WTC11 (cell line): ENCODE results near the gene TBX3. TPM values are rescaled to one million over a fixed set of nuclear protein-coding genes. Genes with fewer than 3 reads are reported as not detected.

Source experiments
- ATAC-seq: fragments of 200-7000 bp; cut with Tn5 transposase; 2 replicates; pipeline ENCODE4 v1.10.0; 2021; ENCODE audit warnings: mild to moderate bottlenecking, moderate library complexity
- CTCF ChIA-PET: fragments of 300-600 bp; sonication (Branson Sonifier 250); formaldehyde crosslinking; loops from one replicate; lab custom pipeline; 2021; ENCODE audit warnings: antibody characterized with exemption; lab: Charles Lee
- POLR2A ChIA-PET: fragments of 350-600 bp; sonication (Branson Sonifier 250); formaldehyde crosslinking; loops from one replicate; lab custom pipeline; 2021; ENCODE audit warnings: antibody characterized with exemption; lab: Charles Lee
- DNase-seq: peaks from one replicate; pipeline ENCODE4 v3.0.0; 2021; ENCODE audit warnings: low spot score
- H3K27ac Mint-ChIP-seq: 2 replicates; pipeline ENCODE4 v1.8.0; 2021; ENCODE audit warnings: mixed read lengths
- H3K27me3 Mint-ChIP-seq: 2 replicates; pipeline ENCODE4 v1.8.0; 2021; ENCODE audit warnings: low read depth, mild to moderate bottlenecking, moderate library complexity, mixed read lengths
- H3K36me3 Mint-ChIP-seq: 2 replicates; pipeline ENCODE4 v1.8.0; 2021; ENCODE audit warnings: mixed read lengths
- H3K4me1 Mint-ChIP-seq: 2 replicates; pipeline ENCODE4 v1.8.0; 2022; ENCODE audit warnings: mixed read lengths
- H3K4me3 Mint-ChIP-seq: 2 replicates; pipeline ENCODE4 v1.8.0; 2021; ENCODE audit warnings: mild to moderate bottlenecking, moderate library complexity, mixed read lengths
- H3K9me3 Mint-ChIP-seq: 2 replicates; pipeline ENCODE4 v1.8.0; 2021; ENCODE audit warnings: mixed read lengths
- ATF1 ChIP-seq: sonication (generic); formaldehyde crosslinking; IDR thresholded peaks from 2 replicates; pipeline ENCODE4 v1.8.1; 2023; ENCODE audit warnings: mild to moderate bottlenecking, moderate library complexity, missing genetic modification reagents
- CREB1 ChIP-seq: sonication (generic); formaldehyde crosslinking; IDR thresholded peaks from 2 replicates; pipeline ENCODE4 v1.8.0; 2023; ENCODE audit warnings: mild to moderate bottlenecking, missing genetic modification reagents
- NR3C1 ChIP-seq: sonication (generic); formaldehyde crosslinking; conservative IDR thresholded peaks from 2 replicates; pipeline ENCODE4 v1.8.1; 2023; ENCODE audit warnings: low read depth, mild to moderate bottlenecking, missing genetic modification reagents
- OVOL2 ChIP-seq: fragments of 250-450 bp; sonication (Bioruptor Pico); IDR thresholded peaks from 2 replicates; pipeline ENCODE4 v1.9.0; 2021; ENCODE audit warnings: mild to moderate bottlenecking, borderline replicate concordance
- RORB ChIP-seq: fragments of 250-450 bp; sonication (Bioruptor Pico); IDR thresholded peaks from 2 replicates; pipeline ENCODE4 v1.9.0; 2021; ENCODE audit warnings: mild to moderate bottlenecking
- SOX15 ChIP-seq: fragments of 250-450 bp; sonication (Bioruptor Pico); IDR thresholded peaks from 2 replicates; pipeline ENCODE4 v1.9.0; 2021; ENCODE audit warnings: mild to moderate bottlenecking
- TEAD4 ChIP-seq: sonication (generic); formaldehyde crosslinking; IDR thresholded peaks from 2 replicates; pipeline ENCODE4 v1.8.0; 2022; ENCODE audit warnings: mild to moderate bottlenecking, missing genetic modification reagents
- ZNF121 ChIP-seq: sonication (generic); formaldehyde crosslinking; IDR thresholded peaks from 2 replicates; pipeline ENCODE4 v1.8.0; 2023; ENCODE audit warnings: missing genetic modification reagents
- ZNF138 ChIP-seq: sonication (generic); formaldehyde crosslinking; conservative IDR thresholded peaks from 2 replicates; pipeline ENCODE4 v1.8.1; 2022; ENCODE audit warnings: mild to moderate bottlenecking, moderate library complexity, missing genetic modification reagents
- ZNF317 ChIP-seq: sonication (generic); formaldehyde crosslinking; IDR thresholded peaks from 2 replicates; pipeline ENCODE4 v1.8.1; 2023; ENCODE audit warnings: low read depth, mild to moderate bottlenecking, moderate library complexity, missing genetic modification reagents, borderline replicate concordance
- ZNF416 ChIP-seq: fragments of 250-450 bp; sonication (Bioruptor Pico); IDR thresholded peaks from 2 replicates; pipeline ENCODE4 v1.9.0; 2021; ENCODE audit warnings: mild to moderate bottlenecking, inconsistent platforms
- total RNA-seq: library from RNA; stranded (reverse); gene quantifications from 3 replicates; pipeline ENCODE4 v1.2.3, GENCODE V29; 2021
- TF ChIP-seq, protein P1 (sequence below): sonication (generic); formaldehyde crosslinking; IDR thresholded peaks from 2 replicates; pipeline ENCODE4 v1.8.0; 2022; ENCODE audit warnings: mild to moderate bottlenecking, missing genetic modification reagents
- TF ChIP-seq, protein P2 (sequence below): sonication (generic); formaldehyde crosslinking; IDR thresholded peaks from 2 replicates; pipeline ENCODE4 v1.8.1; 2023; ENCODE audit warnings: mild to moderate bottlenecking, moderate library complexity, missing genetic modification reagents
- TF ChIP-seq, protein P3 (sequence below): sonication (generic); formaldehyde crosslinking; IDR thresholded peaks from 2 replicates; pipeline ENCODE4 v1.8.0; 2022; ENCODE audit warnings: mild to moderate bottlenecking, missing genetic modification reagents
- TF ChIP-seq, protein P4 (sequence below): sonication (generic); formaldehyde crosslinking; IDR thresholded peaks from 2 replicates; pipeline ENCODE4 v1.8.0; 2022; ENCODE audit warnings: missing genetic modification reagents
- TF ChIP-seq, protein P5 (sequence below): sonication (generic); formaldehyde crosslinking; IDR thresholded peaks from 2 replicates; pipeline ENCODE4 v1.8.1; 2023; ENCODE audit warnings: mild to moderate bottlenecking, missing genetic modification reagents, moderate library complexity
- TF ChIP-seq, protein P6 (sequence below): fragments of 250-450 bp; sonication (Bioruptor Pico); IDR thresholded peaks from 2 replicates; pipeline ENCODE4 v1.9.0; 2021; ENCODE audit warnings: moderate library complexity, mild to moderate bottlenecking, inconsistent platforms, borderline replicate concordance
- TF ChIP-seq, protein P7 (sequence below): sonication (generic); formaldehyde crosslinking; IDR thresholded peaks from 2 replicates; pipeline ENCODE4 v1.8.1; 2022; ENCODE audit warnings: low read depth, missing genetic modification reagents, borderline replicate concordance
- TF ChIP-seq, protein P8 (sequence below): sonication (generic); formaldehyde crosslinking; IDR thresholded peaks from 2 replicates; pipeline ENCODE4 v1.8.0; 2023; ENCODE audit warnings: missing genetic modification reagents
- TF ChIP-seq, protein P9 (sequence below): sonication (generic); formaldehyde crosslinking; conservative IDR thresholded peaks from 2 replicates; pipeline ENCODE4 v1.8.1; 2023; ENCODE audit warnings: mild to moderate bottlenecking, low read depth, missing genetic modification reagents, moderate library complexity

The TBX3 gene
- total RNA-seq, 1 experiment from 2014 or later = 2.2 TPM

DNA sequence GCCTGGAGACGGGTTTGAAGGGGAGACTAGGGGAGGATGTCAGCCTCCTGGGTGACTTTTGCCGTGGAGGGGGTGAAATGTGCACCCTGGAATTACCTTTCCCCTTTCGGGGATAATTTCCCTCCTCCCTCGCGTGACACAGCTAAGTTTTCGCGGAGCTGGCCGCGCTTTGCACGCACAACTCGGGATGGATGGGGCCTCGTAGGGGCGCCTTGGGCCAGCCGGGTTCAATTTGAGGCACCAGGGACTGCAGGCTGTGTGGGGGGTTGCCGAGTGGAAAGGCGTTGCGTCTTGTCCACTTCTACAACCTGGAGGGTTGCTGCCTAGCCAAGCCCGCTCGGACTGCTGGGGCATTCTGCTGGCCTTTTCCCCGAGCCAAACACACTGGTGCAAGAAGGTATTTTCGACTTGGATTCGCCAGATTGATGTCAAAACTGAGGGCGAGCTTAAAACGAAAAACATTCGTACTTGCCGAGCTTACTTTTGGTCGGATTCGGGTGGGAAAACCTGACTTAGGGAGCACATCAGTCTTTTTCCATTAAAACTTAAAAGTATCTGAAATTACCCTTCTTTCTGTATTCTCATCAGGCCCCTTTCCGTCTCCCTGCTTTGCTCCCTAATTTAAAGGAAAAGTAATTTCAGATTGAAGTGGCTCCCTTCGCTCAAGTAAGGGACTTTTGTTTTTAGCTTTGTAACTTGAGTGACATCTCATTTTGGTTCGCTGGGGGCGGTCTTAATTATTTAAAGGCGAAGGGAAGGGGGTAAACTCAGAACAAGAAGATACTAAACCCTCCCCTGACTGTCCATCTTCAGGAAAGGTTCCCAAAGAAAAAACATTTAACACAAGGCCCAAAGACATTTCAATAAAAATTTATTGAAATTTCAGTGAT lies 14.3 kb downstream of the TBX3 start (continued):
- TF ChIP-seq, protein P1, sequence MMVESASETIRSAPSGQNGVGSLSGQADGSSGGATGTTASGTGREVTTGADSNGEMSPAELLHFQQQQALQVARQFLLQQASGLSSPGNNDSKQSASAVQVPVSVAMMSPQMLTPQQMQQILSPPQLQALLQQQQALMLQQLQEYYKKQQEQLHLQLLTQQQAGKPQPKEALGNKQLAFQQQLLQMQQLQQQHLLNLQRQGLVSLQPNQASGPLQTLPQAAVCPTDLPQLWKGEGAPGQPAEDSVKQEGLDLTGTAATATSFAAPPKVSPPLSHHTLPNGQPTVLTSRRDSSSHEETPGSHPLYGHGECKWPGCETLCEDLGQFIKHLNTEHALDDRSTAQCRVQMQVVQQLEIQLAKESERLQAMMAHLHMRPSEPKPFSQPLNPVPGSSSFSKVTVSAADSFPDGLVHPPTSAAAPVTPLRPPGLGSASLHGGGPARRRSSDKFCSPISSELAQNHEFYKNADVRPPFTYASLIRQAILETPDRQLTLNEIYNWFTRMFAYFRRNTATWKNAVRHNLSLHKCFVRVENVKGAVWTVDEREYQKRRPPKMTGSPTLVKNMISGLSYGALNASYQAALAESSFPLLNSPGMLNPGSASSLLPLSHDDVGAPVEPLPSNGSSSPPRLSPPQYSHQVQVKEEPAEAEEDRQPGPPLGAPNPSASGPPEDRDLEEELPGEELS (CRISPR knock-in tag) = no peak
- TF ChIP-seq, protein P2, sequence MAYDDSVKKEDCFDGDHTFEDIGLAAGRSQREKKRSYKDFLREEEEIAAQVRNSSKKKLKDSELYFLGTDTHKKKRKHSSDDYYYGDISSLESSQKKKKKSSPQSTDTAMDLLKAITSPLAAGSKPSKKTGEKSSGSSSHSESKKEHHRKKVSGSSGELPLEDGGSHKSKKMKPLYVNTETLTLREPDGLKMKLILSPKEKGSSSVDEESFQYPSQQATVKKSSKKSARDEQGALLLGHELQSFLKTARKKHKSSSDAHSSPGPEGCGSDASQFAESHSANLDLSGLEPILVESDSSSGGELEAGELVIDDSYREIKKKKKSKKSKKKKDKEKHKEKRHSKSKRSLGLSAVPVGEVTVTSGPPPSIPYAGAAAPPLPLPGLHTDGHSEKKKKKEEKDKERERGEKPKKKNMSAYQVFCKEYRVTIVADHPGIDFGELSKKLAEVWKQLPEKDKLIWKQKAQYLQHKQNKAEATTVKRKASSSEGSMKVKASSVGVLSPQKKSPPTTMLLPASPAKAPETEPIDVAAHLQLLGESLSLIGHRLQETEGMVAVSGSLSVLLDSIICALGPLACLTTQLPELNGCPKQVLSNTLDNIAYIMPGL (CRISPR knock-in tag) = no peak
- TF ChIP-seq ATF1 (CRISPR knock-in tag) (no peak), ZNF121 (no peak), ZNF416 (no peak), OVOL2 (no peak), CREB1 (no peak), NR3C1 (CRISPR knock-in tag) (no peak)
- TF ChIP-seq, protein P3, sequence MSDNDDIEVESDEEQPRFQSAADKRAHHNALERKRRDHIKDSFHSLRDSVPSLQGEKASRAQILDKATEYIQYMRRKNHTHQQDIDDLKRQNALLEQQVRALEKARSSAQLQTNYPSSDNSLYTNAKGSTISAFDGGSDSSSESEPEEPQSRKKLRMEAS (CRISPR knock-in tag) = no peak
- TF ChIP-seq, protein P4, sequence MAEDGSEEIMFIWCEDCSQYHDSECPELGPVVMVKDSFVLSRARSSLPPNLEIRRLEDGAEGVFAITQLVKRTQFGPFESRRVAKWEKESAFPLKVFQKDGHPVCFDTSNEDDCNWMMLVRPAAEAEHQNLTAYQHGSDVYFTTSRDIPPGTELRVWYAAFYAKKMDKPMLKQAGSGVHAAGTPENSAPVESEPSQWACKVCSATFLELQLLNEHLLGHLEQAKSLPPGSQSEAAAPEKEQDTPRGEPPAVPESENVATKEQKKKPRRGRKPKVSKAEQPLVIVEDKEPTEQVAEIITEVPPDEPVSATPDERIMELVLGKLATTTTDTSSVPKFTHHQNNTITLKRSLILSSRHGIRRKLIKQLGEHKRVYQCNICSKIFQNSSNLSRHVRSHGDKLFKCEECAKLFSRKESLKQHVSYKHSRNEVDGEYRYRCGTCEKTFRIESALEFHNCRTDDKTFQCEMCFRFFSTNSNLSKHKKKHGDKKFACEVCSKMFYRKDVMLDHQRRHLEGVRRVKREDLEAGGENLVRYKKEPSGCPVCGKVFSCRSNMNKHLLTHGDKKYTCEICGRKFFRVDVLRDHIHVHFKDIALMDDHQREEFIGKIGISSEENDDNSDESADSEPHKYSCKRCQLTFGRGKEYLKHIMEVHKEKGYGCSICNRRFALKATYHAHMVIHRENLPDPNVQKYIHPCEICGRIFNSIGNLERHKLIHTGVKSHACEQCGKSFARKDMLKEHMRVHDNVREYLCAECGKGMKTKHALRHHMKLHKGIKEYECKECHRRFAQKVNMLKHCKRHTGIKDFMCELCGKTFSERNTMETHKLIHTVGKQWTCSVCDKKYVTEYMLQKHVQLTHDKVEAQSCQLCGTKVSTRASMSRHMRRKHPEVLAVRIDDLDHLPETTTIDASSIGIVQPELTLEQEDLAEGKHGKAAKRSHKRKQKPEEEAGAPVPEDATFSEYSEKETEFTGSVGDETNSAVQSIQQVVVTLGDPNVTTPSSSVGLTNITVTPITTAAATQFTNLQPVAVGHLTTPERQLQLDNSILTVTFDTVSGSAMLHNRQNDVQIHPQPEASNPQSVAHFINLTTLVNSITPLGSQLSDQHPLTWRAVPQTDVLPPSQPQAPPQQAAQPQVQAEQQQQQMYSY (CRISPR knock-in tag) = no peak
- TF ChIP-seq, protein P5, sequence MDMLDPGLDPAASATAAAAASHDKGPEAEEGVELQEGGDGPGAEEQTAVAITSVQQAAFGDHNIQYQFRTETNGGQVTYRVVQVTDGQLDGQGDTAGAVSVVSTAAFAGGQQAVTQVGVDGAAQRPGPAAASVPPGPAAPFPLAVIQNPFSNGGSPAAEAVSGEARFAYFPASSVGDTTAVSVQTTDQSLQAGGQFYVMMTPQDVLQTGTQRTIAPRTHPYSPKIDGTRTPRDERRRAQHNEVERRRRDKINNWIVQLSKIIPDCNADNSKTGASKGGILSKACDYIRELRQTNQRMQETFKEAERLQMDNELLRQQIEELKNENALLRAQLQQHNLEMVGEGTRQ (CRISPR knock-in tag) = no peak

DNA sequence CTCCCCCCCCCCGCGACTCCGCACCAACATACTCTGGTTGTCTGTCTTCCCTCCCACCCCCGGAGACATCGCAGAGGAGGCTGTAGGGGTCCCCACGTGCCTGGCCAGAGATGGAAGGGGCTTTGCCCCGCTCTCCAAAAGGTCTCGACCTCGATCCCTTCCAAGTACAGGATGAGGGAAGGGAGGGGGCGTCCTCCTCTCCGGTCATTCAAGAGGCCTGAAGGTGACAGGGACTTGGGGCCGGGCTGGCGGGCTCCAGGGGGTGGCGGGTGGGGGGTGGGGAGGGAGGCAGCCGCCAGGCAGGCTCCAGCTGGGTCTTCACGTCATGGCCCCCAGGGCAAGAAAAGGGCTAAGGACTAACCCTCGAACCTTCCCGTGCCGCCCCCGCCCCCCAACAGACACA lies 15.1 kb downstream of the TBX3 start:
- peaks cover 66% of the 10 kb centered on the region for H3K4me1 Mint-ChIP-seq
- POLR2A ChIA-PET = interaction anchor here (0.5 to 0.9 kb wide), 3 partner anchors 15 to 99 kb away, joined by 3 to 4 read pairs (median 3); partner anchors contain the start of gene TBX3
- no peak for TF ChIP-seq ZNF138
- TF ChIP-seq CREB1 = no peak
- TF ChIP-seq TEAD4 (CRISPR knock-in tag) = no peak
- TF ChIP-seq, protein P6, sequence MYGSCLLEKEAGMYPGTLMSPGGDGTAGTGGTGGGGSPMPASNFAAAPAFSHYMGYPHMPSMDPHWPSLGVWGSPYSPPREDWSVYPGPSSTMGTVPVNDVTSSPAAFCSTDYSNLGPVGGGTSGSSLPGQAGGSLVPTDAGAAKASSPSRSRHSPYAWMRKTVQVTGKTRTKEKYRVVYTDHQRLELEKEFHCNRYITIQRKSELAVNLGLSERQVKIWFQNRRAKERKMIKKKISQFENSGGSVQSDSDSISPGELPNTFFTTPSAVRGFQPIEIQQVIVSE = no peak
- TF ChIP-seq ZNF317 (CRISPR knock-in tag) = no peak
- TF ChIP-seq, protein P7, sequence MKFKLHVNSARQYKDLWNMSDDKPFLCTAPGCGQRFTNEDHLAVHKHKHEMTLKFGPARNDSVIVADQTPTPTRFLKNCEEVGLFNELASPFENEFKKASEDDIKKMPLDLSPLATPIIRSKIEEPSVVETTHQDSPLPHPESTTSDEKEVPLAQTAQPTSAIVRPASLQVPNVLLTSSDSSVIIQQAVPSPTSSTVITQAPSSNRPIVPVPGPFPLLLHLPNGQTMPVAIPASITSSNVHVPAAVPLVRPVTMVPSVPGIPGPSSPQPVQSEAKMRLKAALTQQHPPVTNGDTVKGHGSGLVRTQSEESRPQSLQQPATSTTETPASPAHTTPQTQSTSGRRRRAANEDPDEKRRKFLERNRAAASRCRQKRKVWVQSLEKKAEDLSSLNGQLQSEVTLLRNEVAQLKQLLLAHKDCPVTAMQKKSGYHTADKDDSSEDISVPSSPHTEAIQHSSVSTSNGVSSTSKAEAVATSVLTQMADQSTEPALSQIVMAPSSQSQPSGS = no peak
- TF ChIP-seq, protein P8, sequence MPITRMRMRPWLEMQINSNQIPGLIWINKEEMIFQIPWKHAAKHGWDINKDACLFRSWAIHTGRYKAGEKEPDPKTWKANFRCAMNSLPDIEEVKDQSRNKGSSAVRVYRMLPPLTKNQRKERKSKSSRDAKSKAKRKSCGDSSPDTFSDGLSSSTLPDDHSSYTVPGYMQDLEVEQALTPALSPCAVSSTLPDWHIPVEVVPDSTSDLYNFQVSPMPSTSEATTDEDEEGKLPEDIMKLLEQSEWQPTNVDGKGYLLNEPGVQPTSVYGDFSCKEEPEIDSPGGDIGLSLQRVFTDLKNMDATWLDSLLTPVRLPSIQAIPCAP (CRISPR knock-in tag) = no peak
- TF ChIP-seq, protein P9, sequence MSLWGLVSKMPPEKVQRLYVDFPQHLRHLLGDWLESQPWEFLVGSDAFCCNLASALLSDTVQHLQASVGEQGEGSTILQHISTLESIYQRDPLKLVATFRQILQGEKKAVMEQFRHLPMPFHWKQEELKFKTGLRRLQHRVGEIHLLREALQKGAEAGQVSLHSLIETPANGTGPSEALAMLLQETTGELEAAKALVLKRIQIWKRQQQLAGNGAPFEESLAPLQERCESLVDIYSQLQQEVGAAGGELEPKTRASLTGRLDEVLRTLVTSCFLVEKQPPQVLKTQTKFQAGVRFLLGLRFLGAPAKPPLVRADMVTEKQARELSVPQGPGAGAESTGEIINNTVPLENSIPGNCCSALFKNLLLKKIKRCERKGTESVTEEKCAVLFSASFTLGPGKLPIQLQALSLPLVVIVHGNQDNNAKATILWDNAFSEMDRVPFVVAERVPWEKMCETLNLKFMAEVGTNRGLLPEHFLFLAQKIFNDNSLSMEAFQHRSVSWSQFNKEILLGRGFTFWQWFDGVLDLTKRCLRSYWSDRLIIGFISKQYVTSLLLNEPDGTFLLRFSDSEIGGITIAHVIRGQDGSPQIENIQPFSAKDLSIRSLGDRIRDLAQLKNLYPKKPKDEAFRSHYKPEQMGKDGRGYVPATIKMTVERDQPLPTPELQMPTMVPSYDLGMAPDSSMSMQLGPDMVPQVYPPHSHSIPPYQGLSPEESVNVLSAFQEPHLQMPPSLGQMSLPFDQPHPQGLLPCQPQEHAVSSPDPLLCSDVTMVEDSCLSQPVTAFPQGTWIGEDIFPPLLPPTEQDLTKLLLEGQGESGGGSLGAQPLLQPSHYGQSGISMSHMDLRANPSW = no peak
- TF ChIP-seq SOX15 = no peak
- TF ChIP-seq RORB = no peak
- TF ChIP-seq OVOL2 = no peak

More for the DNA sequence above, 15.1 kb downstream of the TBX3 start:
- H3K27ac Mint-ChIP-seq = no peak overlapping the region
- peaks cover 100% of the 10 kb centered on the region for H3K27me3 Mint-ChIP-seq
- CTCF ChIA-PET = interaction anchor here (0.6 to 2.3 kb wide), 11 partner anchors 15 to 1119 kb away, joined by 3 to 10 read pairs (median 4); partner anchors contain the start of gene TBX3
- no peak for DNase-seq
- no peaks in the 10 kb centered on the region for H3K9me3 Mint-ChIP-seq
- H3K4me3 Mint-ChIP-seq = peak overlapping the region; percentile 53
- no peak for ATAC-seq
- no peaks in the 10 kb centered on the region for H3K36me3 Mint-ChIP-seq
